GM19043 (cell line): Measurements from ENCODE around the gene TRAK2.

Source experiments
- ATAC-seq: cut with Tn5 transposase; IDR thresholded peaks from one replicate; pipeline ENCODE4 v1.9.1; 2021; ENCODE audit warnings: low read depth; ENCODE audit not compliant: unreplicated experiment

TRAK2 gene

GRCh38 chr2:201363857-201364560 lies 87.2 kb downstream of the TRAK2 start:
- ATAC-seq = peak; percentile 77

GRCh38 chr2:201362396-201362795 lies 88.9 kb downstream of the TRAK2 start:
- no peak for ATAC-seq

GRCh38 chr2:201361078-201361733 lies 90.1 kb downstream of the TRAK2 start:
- ATAC-seq = no peak

GRCh38 chr2:201360256-201360655 lies 91.0 kb downstream of the TRAK2 start:
- no peak for ATAC-seq

- ATAC-seq = no peak
Observed at GRCh38 chr2:201358684-201359083, 92.6 kb downstream of the TRAK2 start.

- no peak for ATAC-seq
Observed at GRCh38 chr2:201357221-201357620, 94.0 kb downstream of the TRAK2 start, which contains the start of gene FLACC1. Gene FLACC1 (minus strand): TSS chr2:201357345. CDS start chr2:201351404, 5,941 bp downstream.

GRCh38 chr2:201353116-201353515 lies 98.1 kb downstream of the TRAK2 start:
- ATAC-seq = no peak

GRCh38 chr2:201350879-201351278 lies 100.4 kb downstream of the TRAK2 start:
- no peak for ATAC-seq

GRCh38 chr2:201349601-201350000 lies 101.7 kb downstream of the TRAK2 start:
- no peak for ATAC-seq

GRCh38 chr2:201348758-201349157 lies 102.5 kb downstream of the TRAK2 start:
- ATAC-seq = no peak

- no peak for ATAC-seq
Observed at GRCh38 chr2:201347138-201347537, 104.1 kb downstream of the TRAK2 start.

- no peak for ATAC-seq
Observed at GRCh38 chr2:201345625-201346213, 105.5 kb downstream of the TRAK2 start.

- peak; percentile 90 for ATAC-seq
Observed at GRCh38 chr2:201344663-201345366, 106.4 kb downstream of the TRAK2 start.

GRCh38 chr2:201343559-201343958 lies 107.7 kb downstream of the TRAK2 start:
- no peak for ATAC-seq

GRCh38 chr2:201342923-201343322 lies 108.3 kb downstream of the TRAK2 start:
- no peak for ATAC-seq

GRCh38 chr2:201329409-201329808 lies 121.8 kb downstream of the TRAK2 start:
- no peak for ATAC-seq

GRCh38 chr2:201327678-201328077 lies 123.6 kb downstream of the TRAK2 start:
- ATAC-seq = no peak
